Stimulated activated CD4-positive, alpha-beta T cell treated with anti-CD3 and anti-CD28 coated beads, Interleukin-4, amount 100 ng/mL, for 24 hours (primary cell): ENCODE data around the gene RITA1.

Experiments used
- DNase-seq: peaks from one replicate; pipeline ENCODE4 v3.0.0-alpha.2; 2020

RITA1 gene

GRCh38 chr12:113180333-113180732 lies 5.2 kb upstream of the RITA1 start:
- DNase-seq = no peak

- no peak for DNase-seq
These were observed 3.5 kb upstream of the RITA1 start for GRCh38 chr12:113181975-113182374.

- no peak for DNase-seq
These were observed 2.4 kb upstream of the RITA1 start for GRCh38 chr12:113183030-113183589.

GRCh38 chr12:113184098-113184899 lies 1.2 kb upstream of the RITA1 start:
- DNase-seq = no peak

GRCh38 chr12:113184900-113185179 lies 681 bp upstream of the RITA1 start:
- peak; percentile 90 for DNase-seq

GRCh38 chr12:113186033-113186365 lies 478 bp downstream of the RITA1 start:
- no peak for DNase-seq

- DNase-seq = no peak
These were observed 1.3 kb downstream of the RITA1 start for GRCh38 chr12:113186666-113187325.

- no peak for DNase-seq
These were observed 3.8 kb downstream of the RITA1 start for GRCh38 chr12:113189361-113189760.

- no peak for DNase-seq
These were observed 5.2 kb downstream of the RITA1 start for GRCh38 chr12:113190761-113191160.

- DNase-seq = no peak
These were observed 5.7 kb downstream of the RITA1 start for GRCh38 chr12:113191227-113191626.

- no peak for DNase-seq
These were observed 9.5 kb downstream of the RITA1 start for GRCh38 chr12:113194971-113195391.

- DNase-seq = no peak
These were observed 10.1 kb downstream of the RITA1 start for GRCh38 chr12:113195598-113195997.

GRCh38 chr12:113196582-113196981 lies 11.1 kb downstream of the RITA1 start:
- DNase-seq = no peak

GRCh38 chr12:113196990-113197389 lies 11.5 kb downstream of the RITA1 start:
- peak; percentile 63 for DNase-seq

GRCh38 chr12:113197518-113198077 lies 12.1 kb downstream of the RITA1 start:
- no peak for DNase-seq

- DNase-seq = no peak
These were observed 12.8 kb downstream of the RITA1 start for GRCh38 chr12:113198296-113198695.

- DNase-seq = no peak
These were observed 14.7 kb downstream of the RITA1 start for GRCh38 chr12:113200021-113200797.

GRCh38 chr12:113201187-113202177 lies 16.0 kb downstream of the RITA1 start:
- no peak for DNase-seq

GRCh38 chr12:113202300-113203075 lies 17.0 kb downstream of the RITA1 start:
- no peak for DNase-seq

- no peak for DNase-seq
These were observed 18.6 kb downstream of the RITA1 start for GRCh38 chr12:113203852-113204760.
